HEK293T (cell line): ENCODE results near the gene INO80.

ENCODE experiments used
- CTCF ChIA-PET: fragments of 350-600 bp; formaldehyde crosslinking; extraction: SDS; loops from one replicate; lab custom pipeline; 2021; ENCODE audit warnings: antibody characterized with exemption, inconsistent platforms; lab: Yijun Ruan, JAX
- POLR2A ChIA-PET: fragments of 350-600 bp; formaldehyde crosslinking; extraction: SDS; loops from one replicate; lab custom pipeline; 2020; ENCODE audit warnings: antibody characterized with exemption, inconsistent platforms; lab: Yijun Ruan, JAX
- DNase-seq: peaks from one replicate; pipeline ENCODE4 v3.0.0; 2012; ENCODE audit warnings: mixed read lengths; ENCODE audit errors: extremely low spot score
- ARNT ChIP-seq: fragments of 450-650 bp; IDR thresholded peaks from 2 replicates; pipeline ENCODE4 v1.6.1; 2017; ENCODE audit warnings: mild to moderate bottlenecking
- BHLHE40 ChIP-seq: fragments of 450-650 bp; IDR thresholded peaks from 2 replicates; pipeline ENCODE4 v1.6.1; 2016; ENCODE audit warnings: mild to moderate bottlenecking, moderate library complexity, borderline replicate concordance
- CTBP1 ChIP-seq: fragments of 450-650 bp; IDR thresholded peaks from 2 replicates; pipeline ENCODE4 v1.6.1; 2016; ENCODE audit warnings: borderline replicate concordance
- ELF4 ChIP-seq: fragments of 450-650 bp; IDR thresholded peaks from 2 replicates; pipeline ENCODE4 v1.6.1; 2017; ENCODE audit warnings: antibody characterized with exemption
- FOXA1 ChIP-seq: fragments of 450-650 bp; IDR thresholded peaks from 2 replicates; pipeline ENCODE4 v1.6.1; 2016; ENCODE audit warnings: mild to moderate bottlenecking
- FOXK2 ChIP-seq: fragments of 450-650 bp; IDR thresholded peaks from 2 replicates; pipeline ENCODE4 v1.6.1; 2016; ENCODE audit warnings: mild to moderate bottlenecking
- FOXM1 ChIP-seq: fragments of 450-650 bp; IDR thresholded peaks from 2 replicates; pipeline ENCODE4 v1.6.1; 2017; ENCODE audit warnings: mild to moderate bottlenecking, borderline replicate concordance
- HDGF ChIP-seq: fragments of 450-650 bp; IDR thresholded peaks from 2 replicates; pipeline ENCODE4 v1.6.1; 2017; ENCODE audit warnings: antibody characterized with exemption, borderline replicate concordance
- L3MBTL2 ChIP-seq: fragments of 450-650 bp; conservative IDR thresholded peaks from 2 replicates; pipeline ENCODE4 v1.6.1; 2016; ENCODE audit warnings: mild to moderate bottlenecking
- LEF1 ChIP-seq: fragments of 450-650 bp; IDR thresholded peaks from 2 replicates; pipeline ENCODE4 v1.6.1; 2017; ENCODE audit warnings: mild to moderate bottlenecking, borderline replicate concordance
- NFRKB ChIP-seq: fragments of 450-650 bp; IDR thresholded peaks from 2 replicates; pipeline ENCODE4 v1.6.1; 2016; ENCODE audit warnings: mild to moderate bottlenecking, moderate library complexity
- SP1 ChIP-seq: fragments of 450-650 bp; IDR thresholded peaks from 2 replicates; pipeline ENCODE4 v1.6.1; 2017
- SUZ12 ChIP-seq: fragments of 450-650 bp; IDR thresholded peaks from 2 replicates; pipeline ENCODE4 v1.6.1; 2016; ENCODE audit warnings: mild to moderate bottlenecking
- TARDBP ChIP-seq: fragments of 450-650 bp; IDR thresholded peaks from 2 replicates; pipeline ENCODE4 v1.6.1; 2016
- ZNF384 ChIP-seq: fragments of 450-650 bp; IDR thresholded peaks from 2 replicates; pipeline ENCODE4 v1.6.1; 2016
- TF ChIP-seq, protein P1 (sequence below): fragments of 450-650 bp; IDR thresholded peaks from 2 replicates; pipeline ENCODE4 v1.6.1; 2016

Gene INO80

DNA sequence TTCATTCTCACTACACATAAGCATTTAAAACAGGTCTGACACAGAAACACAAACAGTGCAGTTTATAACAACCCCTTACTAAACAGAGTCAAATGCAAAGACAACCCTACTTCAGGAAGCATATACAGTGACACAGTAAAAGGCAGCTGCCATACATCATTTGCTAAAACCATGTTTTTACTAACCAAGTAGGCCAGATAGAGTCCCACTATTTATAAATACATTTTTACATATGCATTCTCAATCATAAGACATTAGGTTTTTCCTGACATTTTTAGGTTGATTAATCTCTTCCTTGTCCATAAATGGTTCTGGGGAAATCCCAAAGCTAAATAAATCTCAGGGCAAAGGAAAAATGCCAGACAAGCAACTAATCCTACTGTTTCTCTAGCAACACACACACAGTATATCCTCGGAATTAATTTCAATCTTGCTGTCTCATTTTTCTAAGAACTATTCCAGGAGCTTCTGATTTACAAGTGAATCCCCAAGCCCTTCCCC, 123.8 kb downstream of the INO80 start:
- TF ChIP-seq FOXA1 (no peak), NFRKB (no peak), SUZ12 (no peak), HDGF (no peak), ARNT (no peak), CTBP1 (no peak), ZNF384 (no peak), SP1 (no peak), ELF4 (no peak), LEF1 (no peak), TARDBP (no peak), BHLHE40 (no peak), FOXK2 (no peak), L3MBTL2 (no peak), FOXM1 (no peak)
- TF ChIP-seq, protein P1, sequence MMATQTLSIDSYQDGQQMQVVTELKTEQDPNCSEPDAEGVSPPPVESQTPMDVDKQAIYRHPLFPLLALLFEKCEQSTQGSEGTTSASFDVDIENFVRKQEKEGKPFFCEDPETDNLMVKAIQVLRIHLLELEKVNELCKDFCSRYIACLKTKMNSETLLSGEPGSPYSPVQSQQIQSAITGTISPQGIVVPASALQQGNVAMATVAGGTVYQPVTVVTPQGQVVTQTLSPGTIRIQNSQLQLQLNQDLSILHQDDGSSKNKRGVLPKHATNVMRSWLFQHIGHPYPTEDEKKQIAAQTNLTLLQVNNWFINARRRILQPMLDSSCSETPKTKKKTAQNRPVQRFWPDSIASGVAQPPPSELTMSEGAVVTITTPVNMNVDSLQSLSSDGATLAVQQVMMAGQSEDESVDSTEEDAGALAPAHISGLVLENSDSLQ = no peak
- CTCF ChIA-PET = no interaction called here
- no peak for DNase-seq
- POLR2A ChIA-PET = interaction anchor here (1.0 to 1.2 kb wide), 2 partner anchors 38 to 50 kb away, joined by 3 read pairs; no protein-coding TSS in a partner anchor

DNA sequence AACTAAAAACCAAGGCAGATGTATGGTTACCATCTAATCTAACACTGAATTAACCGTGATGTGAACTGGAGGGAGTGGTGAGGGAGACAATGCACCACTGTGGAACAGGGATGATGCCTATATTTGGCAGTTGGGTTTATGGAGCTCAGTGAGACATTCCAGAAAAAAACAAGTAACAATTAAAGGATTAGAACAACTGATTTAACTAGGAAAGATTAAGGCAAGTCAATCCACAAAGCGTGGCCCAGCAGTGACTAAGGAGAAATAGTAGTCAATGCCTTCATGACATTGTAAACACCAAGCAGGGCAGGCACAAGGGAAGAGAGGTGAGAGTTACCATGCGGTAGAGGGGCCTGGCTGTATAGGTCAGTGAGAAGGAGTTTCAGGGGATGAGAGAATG, 124.7 kb downstream of the INO80 start:
- POLR2A ChIA-PET = no interaction called here
- TF ChIP-seq L3MBTL2 (no peak), FOXA1 (no peak), FOXK2 (no peak), ZNF384 (no peak), LEF1 (no peak), FOXM1 (no peak), ARNT (no peak), HDGF (no peak), ELF4 (no peak)
- DNase-seq = no peak
- CTCF ChIA-PET = no interaction called here

DNA sequence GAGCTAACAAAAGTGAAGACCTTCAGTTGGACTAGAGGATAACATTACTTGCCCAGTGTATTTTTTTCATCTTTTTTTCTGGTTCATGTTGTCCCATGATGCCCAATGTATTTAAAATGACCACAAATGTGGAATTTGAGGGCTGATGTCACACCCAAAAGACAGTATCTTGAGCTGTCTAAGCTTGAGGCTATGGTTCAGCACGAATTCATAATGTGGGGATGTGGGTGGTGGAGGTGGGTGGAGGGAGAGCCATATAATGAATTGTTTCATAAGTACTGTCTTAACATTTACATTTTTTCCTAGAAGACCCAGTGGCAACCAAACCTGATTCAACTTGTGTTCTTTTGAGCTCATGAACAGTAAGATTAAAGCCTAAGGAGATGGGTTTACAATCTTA, 125.3 kb downstream of the INO80 start:
- DNase-seq = no peak
- ChIA-PET CTCF (no interaction called here), POLR2A (no interaction called here)
- TF ChIP-seq SP1 (no peak), BHLHE40 (no peak)

DNA sequence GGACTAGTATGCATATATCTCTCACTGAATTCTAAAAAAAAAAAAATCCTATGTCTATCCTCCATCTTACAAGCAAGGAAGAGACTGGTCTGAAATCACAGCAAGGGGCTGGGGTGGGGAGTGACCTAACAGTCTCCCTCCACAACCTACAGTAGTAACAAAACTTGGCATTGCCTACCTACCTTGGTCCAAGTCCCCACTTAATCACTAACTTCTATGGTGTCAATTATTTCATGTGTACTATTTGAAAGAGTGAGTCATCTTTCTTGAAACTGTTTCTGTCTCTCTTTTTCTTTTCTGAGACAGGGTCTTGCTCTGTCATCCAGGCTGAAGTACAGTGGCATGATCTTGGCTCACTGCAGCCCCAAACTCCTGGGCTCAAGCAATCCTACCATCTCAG, 126.0 kb downstream of the INO80 start:
- TF ChIP-seq ELF4 (no peak), TARDBP (no peak), NFRKB (no peak), CTBP1 (no peak), LEF1 (no peak), FOXK2 (no peak), FOXM1 (no peak), L3MBTL2 (no peak), BHLHE40 (no peak), SP1 (no peak), SUZ12 (no peak), FOXA1 (no peak), ZNF384 (no peak)
- ChIA-PET CTCF (no interaction called here), POLR2A (no interaction called here)
- DNase-seq = no peak

DNA sequence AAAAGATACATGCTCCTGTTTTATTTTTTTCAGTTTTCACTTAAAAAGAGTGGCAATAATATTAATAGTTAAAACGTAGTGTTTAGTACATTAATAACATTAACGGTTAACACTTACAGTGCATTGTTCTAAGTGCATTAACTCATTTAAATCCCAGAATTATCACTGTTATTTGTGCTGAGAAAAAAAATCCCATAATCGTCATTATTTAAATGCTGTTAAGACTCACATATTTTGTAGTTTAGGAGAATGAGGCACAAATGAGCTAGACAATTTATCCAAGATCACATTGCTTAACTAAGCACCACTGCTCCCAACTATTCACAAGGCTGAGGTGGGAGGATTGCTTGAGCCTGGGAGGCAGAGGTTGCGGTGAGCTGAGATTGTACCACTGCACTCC, 127.9 kb downstream of the INO80 start:
- POLR2A ChIA-PET = no interaction called here
- TF ChIP-seq ZNF384 = no peak
- no peak for TF ChIP-seq L3MBTL2
- TF ChIP-seq LEF1 = no peak
- no peak for TF ChIP-seq BHLHE40
- no peak for TF ChIP-seq HDGF
- TF ChIP-seq SP1 = no peak
- TF ChIP-seq SUZ12 = no peak
- no peak for TF ChIP-seq FOXK2
- TF ChIP-seq ARNT = no peak
- no peak for TF ChIP-seq CTBP1
- TF ChIP-seq, protein P1 = no peak
- TF ChIP-seq NFRKB = no peak
- no peak for TF ChIP-seq TARDBP
- TF ChIP-seq FOXM1 = no peak
- TF ChIP-seq FOXA1 = no peak
- TF ChIP-seq ELF4 = no peak
- CTCF ChIA-PET = interaction anchor here (0.6 kb wide), 1 partner anchor 48 kb away, joined by 4 read pairs; no protein-coding TSS in a partner anchor
- DNase-seq = no peak

DNA sequence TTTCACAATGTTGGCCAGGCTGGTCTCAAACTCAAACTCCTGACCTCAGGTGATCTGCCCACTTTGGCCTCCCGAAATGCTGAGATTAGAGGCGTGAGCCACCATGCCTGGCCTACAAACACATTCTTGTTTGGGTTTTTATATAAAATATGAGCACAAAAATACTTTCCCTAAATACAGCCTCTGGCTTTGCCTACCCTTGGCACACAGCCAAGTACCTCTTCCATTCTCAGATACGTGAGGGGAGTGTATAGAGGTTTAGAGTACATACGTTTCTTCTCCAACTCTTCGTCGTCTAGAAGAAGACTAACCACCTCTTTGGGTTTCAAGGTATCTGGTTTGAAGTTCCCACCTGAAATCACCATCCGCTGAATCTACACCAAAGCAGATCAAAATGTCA, 129.3 kb downstream of the INO80 start:
- ChIA-PET POLR2A (no interaction called here), CTCF (no interaction called here)
- no peak for DNase-seq
- TF ChIP-seq SUZ12 (no peak), BHLHE40 (no peak), ZNF384 (no peak), ELF4 (no peak), FOXM1 (no peak), FOXK2 (no peak)
- TF ChIP-seq, protein P1 = no peak
